ENCODE results near the gene IL17RB. TPM values are rescaled to one million over a fixed set of nuclear protein-coding genes. Genes with fewer than 3 reads are reported as not detected.

Gene IL17RB
- total and polyA plus RNA-seq, 11 donors = 0.09 to 1.5 (median 0.61) TPM; not detected in 1

GRCh38 chr3:53806182-53807116 lies 39.9 kb upstream of the IL17RB start:
- H3K36me3 ChIP-seq = no peaks in the 10 kb centered on the region
- ATAC-seq = peak; percentile 81 to 95 (median 90)
- no peaks in the 10 kb centered on the region for H3K27me3 ChIP-seq
- H3K9me3 ChIP-seq = no peaks in the 10 kb centered on the region
- peak overlapping the region in 4 of 12 donors; percentile 24 to 42 (median 30) for H3K27ac ChIP-seq
- intact Hi-C loops (cut with DNase I) = no loop called here
- H3K4me1 ChIP-seq = peaks cover 0 to 17% (median 8%) of the 10 kb centered on the region in 12 donors
- H3K4me3 ChIP-seq = no peak overlapping the region
- 59 to 67% (median 65%) methylated on average over 10 of the region's 10 CpGs for WGBS, 4 donors
- TF ChIP-seq POLR2A (IDR thresholded peaks at IDR 0.05) (no peak), CTCF (IDR thresholded peaks at IDR 0.05) (no peak)
- peak in 3 of 5 donors; percentile 37 to 58 (median 48) for DNase-seq

GRCh38 chr3:53807117-53807810 lies 39.1 kb upstream of the IL17RB start:
- ATAC-seq (peak; percentile 28 to 56 (median 46)), DNase-seq (no peak)
- TF ChIP-seq CTCF (IDR thresholded peaks at IDR 0.05) (no peak), POLR2A (IDR thresholded peaks at IDR 0.05) (no peak)
- no peaks in the 10 kb centered on the region for H3K9me3 ChIP-seq
- WGBS, 4 donors = 61 to 72% (median 65%) methylated on average over 15 of the region's 15 CpGs
- H3K4me1 ChIP-seq = peaks cover 0 to 17% (median 8%) of the 10 kb centered on the region in 12 donors
- no peaks in the 10 kb centered on the region for H3K27me3 ChIP-seq
- peak overlapping the region in 5 of 12 donors; percentile 22 to 42 (median 29) for H3K27ac ChIP-seq
- H3K36me3 ChIP-seq = no peaks in the 10 kb centered on the region
- intact Hi-C loops (cut with DNase I) = no loop called here
- no peak overlapping the region for H3K4me3 ChIP-seq

- Histone ChIP-seq H3K4me3 (no peak overlapping the region), H3K9me3 (no peaks in the 10 kb centered on the region), H3K27me3 (no peaks in the 10 kb centered on the region), H3K27ac (no peak overlapping the region), H3K4me1 (peaks cover 0 to 17% (median 8%) of the 10 kb centered on the region in 12 donors), H3K36me3 (no peaks in the 10 kb centered on the region)
- TF ChIP-seq POLR2A (IDR thresholded peaks at IDR 0.05) (no peak), CTCF (IDR thresholded peaks at IDR 0.05) (no peak)
- intact Hi-C loops (cut with DNase I) = no loop called here
- ATAC-seq (no peak), DNase-seq (no peak)
- WGBS, 4 donors = 85 to 95% (median 93%) methylated on average over 13 of the region's 13 CpGs
These were observed 37.9 kb upstream of the IL17RB start for GRCh38 chr3:53808496-53808895.

- DNase-seq = no peak
These were observed 37.1 kb upstream of the IL17RB start for GRCh38 chr3:53809267-53809666.

More at GRCh38 chr3:53809267-53809666, 37.1 kb upstream of the IL17RB start:
- whole genome bisulfite sequencing, 4 donors = 78 to 88% (median 81%) methylated on average over 11 to 12 of the region's 12 CpGs
- peaks cover 0 to 17% (median 8%) of the 10 kb centered on the region in 12 donors for H3K4me1 ChIP-seq
- H3K27ac ChIP-seq = no peak overlapping the region
- ATAC-seq = no peak
- no peaks in the 10 kb centered on the region for H3K27me3 ChIP-seq
- TF ChIP-seq CTCF (IDR thresholded peaks at IDR 0.05) (no peak), POLR2A (IDR thresholded peaks at IDR 0.05) (no peak)
- intact Hi-C loops (cut with DNase I) = no loop called here
- no peaks in the 10 kb centered on the region for H3K36me3 ChIP-seq
- no peaks in the 10 kb centered on the region for H3K9me3 ChIP-seq
- H3K4me3 ChIP-seq = no peak overlapping the region
